Osteocyte (in vitro differentiated cells): Measurements from ENCODE around the gene IFIT1B. TPM values are rescaled to one million over a fixed set of nuclear protein-coding genes. Genes with fewer than 3 reads are reported as not detected.

Experiments used
- DNase-seq: peaks from one replicate; pipeline ENCODE4 v3.0.0; 2021; ENCODE audit warnings: mixed read lengths; ENCODE audit not compliant: unreplicated experiment; ENCODE audit errors: extremely low spot score
- H3K27ac Mint-ChIP-seq: one replicate; pipeline ENCODE4 v1.8.0; 2021; ENCODE audit warnings: mild to moderate bottlenecking, mixed read lengths; ENCODE audit not compliant: unreplicated experiment
- H3K27me3 Mint-ChIP-seq: one replicate; pipeline ENCODE4 v1.8.0; 2021; ENCODE audit warnings: mixed read lengths; ENCODE audit not compliant: unreplicated experiment
- H3K36me3 Mint-ChIP-seq: one replicate; pipeline ENCODE4 v1.8.0; 2021; ENCODE audit warnings: mixed read lengths; ENCODE audit not compliant: unreplicated experiment
- H3K4me1 Mint-ChIP-seq: one replicate; pipeline ENCODE4 v1.8.0; 2021; ENCODE audit warnings: mixed read lengths; ENCODE audit not compliant: unreplicated experiment
- H3K4me3 Mint-ChIP-seq: one replicate; pipeline ENCODE4 v1.8.0; 2021; ENCODE audit warnings: mild to moderate bottlenecking, moderate library complexity, mixed read lengths; ENCODE audit not compliant: unreplicated experiment
- H3K9me3 Mint-ChIP-seq: one replicate; pipeline ENCODE4 v1.8.0; 2021; ENCODE audit warnings: mixed read lengths; ENCODE audit not compliant: unreplicated experiment
- CTCF ChIP-seq: fragments of 200-600 bp; sonication (generic); IDR thresholded peaks from 2 replicates; pipeline ENCODE4 v1.5.0; 2021; ENCODE audit warnings: antibody characterized with exemption, mild to moderate bottlenecking, moderate library complexity
- total RNA-seq: library from RNA; stranded (reverse); gene quantifications from 2 replicates; pipeline ENCODE4 v1.2.1, GENCODE V29; 2021

Gene IFIT1B
- total RNA-seq, 1 donor from 2014 or later = not detected

DNA sequence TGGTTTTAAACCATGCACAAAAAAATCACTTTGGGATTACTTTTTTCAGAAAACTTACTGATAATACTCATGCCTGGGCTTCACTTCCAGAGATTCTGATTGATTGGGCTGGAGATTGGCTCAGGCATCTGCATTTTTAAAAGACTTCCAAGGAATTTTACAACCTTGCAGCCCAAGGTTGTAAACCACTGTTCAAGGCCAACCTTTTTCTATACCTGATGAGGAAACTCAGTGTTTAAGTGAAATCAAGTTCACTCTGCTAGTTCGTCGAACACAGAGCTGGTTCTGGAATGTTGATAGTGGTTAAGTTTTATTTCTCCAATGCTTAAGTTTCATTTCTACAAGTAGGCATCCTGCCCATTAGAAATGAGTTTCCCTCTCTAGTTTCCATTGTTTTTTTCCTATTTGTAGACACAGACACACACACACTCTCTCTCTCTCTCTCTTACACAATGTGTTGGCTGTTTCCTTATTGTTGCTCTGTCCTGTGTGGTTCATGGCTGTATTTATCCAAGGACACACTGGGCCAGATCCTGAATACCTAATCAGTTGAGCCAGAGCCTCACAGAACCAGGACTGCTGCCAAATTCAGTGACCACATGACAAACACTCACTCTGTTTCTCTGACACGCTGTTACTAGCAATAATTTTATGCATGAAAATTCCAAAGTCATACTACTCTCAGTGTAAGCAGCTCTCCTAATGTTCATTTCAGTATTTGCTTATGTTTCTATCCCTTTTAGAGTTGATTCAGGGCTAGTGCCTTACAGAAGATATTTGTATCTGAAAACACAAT is 3.7 kb upstream of the IFIT1B start:
- H3K27me3 Mint-ChIP-seq = no peaks in the 10 kb centered on the region
- H3K4me3 Mint-ChIP-seq = no peak overlapping the region
- H3K36me3 Mint-ChIP-seq = no peaks in the 10 kb centered on the region
- no peak for TF ChIP-seq CTCF
- H3K4me1 Mint-ChIP-seq = peaks cover 29% of the 10 kb centered on the region
- peak overlapping the region; percentile 83 for H3K27ac Mint-ChIP-seq
- no peak for DNase-seq
- H3K9me3 Mint-ChIP-seq = no peaks in the 10 kb centered on the region

GRCh38 chr10:89374713-89375141 is 3.1 kb upstream of the IFIT1B start:
- Mint-ChIP-seq H3K4me3 (no peak overlapping the region), H3K27ac (peak overlapping the region; percentile 83), H3K9me3 (no peaks in the 10 kb centered on the region), H3K27me3 (no peaks in the 10 kb centered on the region), H3K4me1 (peaks cover 26% of the 10 kb centered on the region), H3K36me3 (no peaks in the 10 kb centered on the region)
- no peak for TF ChIP-seq CTCF
- no peak for DNase-seq

- Mint-ChIP-seq H3K36me3 (no peaks in the 10 kb centered on the region), H3K4me3 (no peak overlapping the region), H3K27me3 (no peaks in the 10 kb centered on the region), H3K9me3 (no peaks in the 10 kb centered on the region), H3K4me1 (peaks cover 18% of the 10 kb centered on the region), H3K27ac (no peak overlapping the region)
- no peak for TF ChIP-seq CTCF
- DNase-seq = no peak
Observed at GRCh38 chr10:89379103-89379502, 1.2 kb downstream of the IFIT1B start.

- Mint-ChIP-seq H3K4me1 (peaks cover 9% of the 10 kb centered on the region), H3K36me3 (no peaks in the 10 kb centered on the region), H3K9me3 (no peaks in the 10 kb centered on the region), H3K27ac (no peak overlapping the region), H3K4me3 (no peak overlapping the region), H3K27me3 (no peaks in the 10 kb centered on the region)
- no peak for DNase-seq
- no peak for TF ChIP-seq CTCF
Observed at GRCh38 chr10:89382757-89383156, 4.9 kb downstream of the IFIT1B start.

DNA sequence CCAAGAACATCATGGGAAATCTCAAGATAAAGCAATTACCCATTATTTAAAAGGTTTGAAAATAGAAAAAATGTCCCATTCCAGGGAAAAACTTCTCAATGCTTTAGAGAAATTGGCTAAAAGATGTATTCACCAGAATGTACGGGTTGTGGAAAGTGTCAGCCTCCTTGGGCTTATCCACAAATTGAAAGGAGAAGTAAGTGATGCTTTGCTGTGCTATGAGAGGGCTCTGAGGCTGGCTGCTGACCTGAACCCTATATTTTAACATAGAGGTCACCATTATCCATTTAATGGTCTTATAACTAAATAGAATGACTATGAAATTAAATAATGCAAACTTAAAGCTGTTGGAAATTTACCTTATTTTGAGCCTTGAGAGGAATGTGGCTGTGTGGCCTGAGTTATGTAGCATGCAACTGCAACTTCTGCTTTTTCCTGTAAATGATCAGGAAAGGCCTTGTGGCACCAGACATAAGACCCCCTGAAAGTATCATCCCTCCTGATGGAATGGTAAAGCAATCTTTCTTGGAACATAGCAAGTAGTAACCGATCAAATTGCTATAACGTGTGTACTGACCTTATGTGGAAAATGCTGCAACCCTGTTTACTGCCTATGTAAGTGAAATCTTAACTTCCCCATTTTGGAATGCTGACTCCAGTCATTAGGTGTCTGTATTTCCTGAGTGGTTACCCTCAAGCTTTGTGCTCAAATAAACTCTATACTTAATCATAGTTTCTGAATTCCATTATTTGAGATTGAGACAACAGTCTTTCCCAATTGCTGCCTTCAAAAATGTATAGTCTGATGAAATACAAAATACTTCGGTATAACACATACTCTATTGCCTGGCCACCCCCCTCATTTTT is 6.9 kb downstream of the IFIT1B start:
- Mint-ChIP-seq H3K36me3 (no peaks in the 10 kb centered on the region), H3K4me3 (no peak overlapping the region), H3K9me3 (no peaks in the 10 kb centered on the region), H3K4me1 (no peaks in the 10 kb centered on the region), H3K27me3 (no peaks in the 10 kb centered on the region), H3K27ac (no peak overlapping the region)
- no peak for TF ChIP-seq CTCF
- DNase-seq = no peak
